Mammary epithelial cell (primary cell): Measurements from ENCODE around the gene BCL3.

Experiments used
- CTCF ChIP-seq, 2 donors: IDR thresholded peaks in 1 of 2; conservative IDR thresholded peaks in 1 of 2; 2 replicates each; pipeline ENCODE4 v1.5.1; 2011 to 2012; ENCODE audit warnings: inconsistent platforms in 2 of 2, low read length in 2 of 2, mild to moderate bottlenecking in 2 of 2, control low read depth in 1 of 2, low read depth in 1 of 2; ENCODE audit not compliant: insufficient read depth in 1 of 2; ENCODE audit errors: extremely low read depth in 1 of 2
- EZH2 ChIP-seq: IDR thresholded peaks from 2 replicates; pipeline ENCODE4 v1.6.1; 2012; ENCODE audit warnings: low read length, inconsistent platforms, borderline replicate concordance

- no peak for TF ChIP-seq CTCF (conservative IDR thresholded peaks at IDR 0.05 in 1 of 2, IDR thresholded peaks at IDR 0.05 in 1 of 2; ENCODE audit: extremely low read depth in 1 of 2, insufficient read depth in 1 of 2, low read depth in 1 of 2, low read length in 2 of 2)
- no peak for TF ChIP-seq EZH2
Observed at GRCh38 chr19:44807162-44807561, 58.7 kb downstream of the BCL3 start.
